NCI-H1092 treated with DMSO at 0.1 percent for 48 hours (cell line): ENCODE data around the gene PSMD14.

Source experiments
- DNase-seq: peaks from one replicate; lab custom pipeline; 2025; lab: John Stamatoyannopoulos, UW

The PSMD14 gene

GRCh38 chr2:161448431-161448830 is 140.2 kb downstream of the PSMD14 start:
- peak; percentile 37 for DNase-seq
